Spleen (tissue), 7 donors: ENCODE results near the gene NRXN3.

ENCODE experiments used
- POLR2A ChIP-seq, 3 donors: fragments of 450-650 bp; IDR thresholded peaks; one replicate each; pipeline ENCODE4 v1.5.1; 2017; ENCODE audit warnings: antibody characterized with exemption in 3 of 3, mild to moderate bottlenecking in 1 of 3
- POLR2AphosphoS5 ChIP-seq, 3 donors: sonication (generic); formaldehyde crosslinking; IDR thresholded peaks; one replicate each; pipeline ENCODE4 v1.5.1; 2017; ENCODE audit warnings: antibody characterized with exemption in 3 of 3
- TF ChIP-seq, protein P1 (sequence below), 11 experiments: fragments of 200-600 bp in 7 of 11; fragments of 450-650 bp in 4 of 11; sonication (generic) in 4 of 11; IDR thresholded peaks in 8 of 11; conservative IDR thresholded peaks in 3 of 11; 1 replicate in 7 of 11; 2 replicates in 4 of 11; pipeline versions ENCODE4 v1.4.0 to v1.8.0; 2016 to 2021; ENCODE audit warnings: antibody characterized with exemption in 11 of 11, inconsistent platforms in 4 of 11, mild to moderate bottlenecking in 1 of 11
- donor health status: DM: no; HTN: no; CAD: no; lungs with moderate emphysema.
- donor health status: DM: no; HTN: no; CAD: no.
- donor health status: DM: no; HTN: no; CAD: no.

GRCh38 chr14:78764240-78764639, 594.1 kb downstream of the NRXN3 start:
- TF ChIP-seq POLR2A (IDR thresholded peaks at IDR 0.05) = no peak
- TF ChIP-seq, protein P1, sequence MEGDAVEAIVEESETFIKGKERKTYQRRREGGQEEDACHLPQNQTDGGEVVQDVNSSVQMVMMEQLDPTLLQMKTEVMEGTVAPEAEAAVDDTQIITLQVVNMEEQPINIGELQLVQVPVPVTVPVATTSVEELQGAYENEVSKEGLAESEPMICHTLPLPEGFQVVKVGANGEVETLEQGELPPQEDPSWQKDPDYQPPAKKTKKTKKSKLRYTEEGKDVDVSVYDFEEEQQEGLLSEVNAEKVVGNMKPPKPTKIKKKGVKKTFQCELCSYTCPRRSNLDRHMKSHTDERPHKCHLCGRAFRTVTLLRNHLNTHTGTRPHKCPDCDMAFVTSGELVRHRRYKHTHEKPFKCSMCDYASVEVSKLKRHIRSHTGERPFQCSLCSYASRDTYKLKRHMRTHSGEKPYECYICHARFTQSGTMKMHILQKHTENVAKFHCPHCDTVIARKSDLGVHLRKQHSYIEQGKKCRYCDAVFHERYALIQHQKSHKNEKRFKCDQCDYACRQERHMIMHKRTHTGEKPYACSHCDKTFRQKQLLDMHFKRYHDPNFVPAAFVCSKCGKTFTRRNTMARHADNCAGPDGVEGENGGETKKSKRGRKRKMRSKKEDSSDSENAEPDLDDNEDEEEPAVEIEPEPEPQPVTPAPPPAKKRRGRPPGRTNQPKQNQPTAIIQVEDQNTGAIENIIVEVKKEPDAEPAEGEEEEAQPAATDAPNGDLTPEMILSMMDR (IDR thresholded peaks at IDR 0.05 in 8 of 11, conservative IDR thresholded peaks at IDR 0.05 in 3 of 11) = no peak
- TF ChIP-seq POLR2AphosphoS5 (IDR thresholded peaks at IDR 0.05) = no peak
